SK-N-SH (cell line): ENCODE measurements around the gene SLC39A7. TPM values are rescaled to one million over a fixed set of nuclear protein-coding genes. Genes with fewer than 3 reads are reported as not detected.

Source experiments
- CTCF ChIA-PET: fragments of 300-600, 350-600 bp; formaldehyde crosslinking; extraction: SDS; loops from one replicate; lab custom pipeline; 2021; lab: Yijun Ruan, JAX
- POLR2A ChIA-PET: fragments of 350-600 bp; sonication (Branson Sonifier 250); formaldehyde crosslinking; extraction: SDS; loops from one replicate; lab custom pipeline; 2020; ENCODE audit warnings: antibody characterized with exemption, inconsistent platforms; lab: Yijun Ruan, JAX
- DNase-seq: peaks from one replicate; pipeline ENCODE4 v3.0.0; 2012
- H2AFZ ChIP-seq: fragments of 200-600 bp; sonication (generic); 2 replicates; pipeline ENCODE4 v1.8.1; 2016; ENCODE audit warnings: antibody characterized with exemption, mild to moderate bottlenecking, low read depth
- H3F3A ChIP-seq: fragments of 200-600 bp; sonication (generic); replicated peaks from 2 replicates; pipeline ENCODE3; 2016; ENCODE audit warnings: antibody characterized with exemption, mild to moderate bottlenecking; ENCODE audit not compliant: insufficient read depth
- H3K27ac ChIP-seq, 2 experiments: fragments of 200-500 bp in 1 of 2; fragments of 200-600 bp in 1 of 2; sonication (Bioruptor generic) in 1 of 2; sonication (generic), shearing (Covaris generic) in 1 of 2; 2 replicates each; pipeline versions ENCODE4 v1.5.1 to v1.6.1; 2014 to 2016; ENCODE audit warnings: low read depth in 2 of 2, inconsistent platforms in 1 of 2, low read length in 1 of 2, mild to moderate bottlenecking in 1 of 2, mixed read lengths in 1 of 2
- H3K27me3 ChIP-seq: fragments of 200-600 bp; sonication (generic), shearing (Covaris generic); 2 replicates; pipeline ENCODE4 v1.6.1; 2016; ENCODE audit warnings: mixed run types; ENCODE audit not compliant: insufficient read depth
- H3K36me3 ChIP-seq, 2 experiments: fragments of 200-500 bp in 1 of 2; fragments of 200-600 bp in 1 of 2; sonication (Bioruptor generic) in 1 of 2; sonication (generic) in 1 of 2; replicated peaks in 1 of 2; 2 replicates each; pipeline versions ENCODE3 to v1.5.1; 2014 to 2016; ENCODE audit warnings: low read length in 1 of 2, mild to moderate bottlenecking in 1 of 2; ENCODE audit not compliant: insufficient read depth in 2 of 2, control insufficient read depth in 1 of 2
- H3K4me1 ChIP-seq, 2 experiments: fragments of 200-500 bp in 1 of 2; fragments of 200-600 bp in 1 of 2; sonication (Bioruptor generic) in 1 of 2; sonication (generic), shearing (Covaris generic) in 1 of 2; 2 replicates each; pipeline versions ENCODE4 v1.5.1 to v1.6.1; 2014 to 2016; ENCODE audit warnings: low read depth in 1 of 2, low read length in 1 of 2, mixed run types in 1 of 2; ENCODE audit not compliant: insufficient read depth in 2 of 2, control insufficient read depth in 1 of 2
- H3K4me2 ChIP-seq: fragments of 200-600 bp; sonication (generic), shearing (Covaris generic); 2 replicates; pipeline ENCODE4 v1.6.1; 2017; ENCODE audit warnings: mixed run types
- H3K4me3 ChIP-seq, 2 experiments: fragments of 200-500 bp in 1 of 2; fragments of 200-600 bp in 1 of 2; sonication (Bioruptor generic) in 1 of 2; sonication (generic), shearing (Covaris generic) in 1 of 2; 2 replicates each; pipeline versions ENCODE4 v1.5.1 to v1.8.1; 2014 to 2016; ENCODE audit warnings: low read depth in 2 of 2, inconsistent platforms in 1 of 2, low read length in 1 of 2, mild to moderate bottlenecking in 1 of 2, mixed read lengths in 1 of 2, moderate library complexity in 1 of 2
- H3K79me2 ChIP-seq: fragments of 200-600 bp; sonication (generic); 2 replicates; pipeline ENCODE4 v1.8.1; 2017; ENCODE audit warnings: mild to moderate bottlenecking; ENCODE audit not compliant: insufficient read depth
- H3K9ac ChIP-seq: fragments of 200-600 bp; sonication (generic); 2 replicates; pipeline ENCODE4 v1.6.1; 2017; ENCODE audit warnings: mixed run types
- H3K9me2 ChIP-seq: fragments of 200-600 bp; sonication (generic); 2 replicates; pipeline ENCODE4 v1.6.1; 2017; ENCODE audit warnings: mixed run types
- H3K9me3 ChIP-seq: fragments of 200-600 bp; sonication (generic); 2 replicates; pipeline ENCODE4 v1.6.1; 2017; ENCODE audit warnings: mixed run types, mild to moderate bottlenecking, moderate library complexity
- H4K20me1 ChIP-seq: fragments of 200-600 bp; sonication (generic); 2 replicates; pipeline ENCODE4 v1.6.1; 2017; ENCODE audit warnings: mild to moderate bottlenecking, mixed run types; ENCODE audit not compliant: insufficient read depth
- ELF1 ChIP-seq: IDR thresholded peaks from 2 replicates; pipeline ENCODE4 v1.4.0; 2012
- EP300 ChIP-seq, 2 experiments: IDR thresholded peaks; 2 replicates each; pipeline versions ENCODE4 v1.4.0 to v1.6.1; 2012; ENCODE audit warnings: borderline replicate concordance in 1 of 2, low read depth in 1 of 2, low read length in 1 of 2
- EZH2phosphoT487 ChIP-seq: fragments of 200-600 bp; sonication (generic); IDR thresholded peaks from 2 replicates; pipeline ENCODE4 v1.6.1; 2017; ENCODE audit warnings: low read depth, mixed run types, mild to moderate bottlenecking, antibody characterized with exemption, moderate library complexity, borderline replicate concordance
- FOXJ3 ChIP-seq: sonication (generic); formaldehyde crosslinking; IDR thresholded peaks from 2 replicates; pipeline ENCODE4 v1.5.1; 2020; ENCODE audit warnings: mild to moderate bottlenecking, missing genetic modification reagents
- IRF3 ChIP-seq: fragments of 150-350 bp; IDR thresholded peaks from 2 replicates; pipeline ENCODE4 v1.6.1; 2016; ENCODE audit warnings: mild to moderate bottlenecking, low read depth, low read length
- MEF2A ChIP-seq: IDR thresholded peaks from 2 replicates; pipeline ENCODE4 v1.4.0; 2012; ENCODE audit warnings: low read depth, borderline replicate concordance
- NRF1 ChIP-seq: IDR thresholded peaks from 2 replicates; pipeline ENCODE4 v1.6.1; 2012; ENCODE audit warnings: low read depth, mild to moderate bottlenecking, low read length
- RAD21 ChIP-seq: IDR thresholded peaks from 2 replicates; pipeline ENCODE4 v1.6.1; 2012; ENCODE audit warnings: mild to moderate bottlenecking, low read length
- REST ChIP-seq: IDR thresholded peaks from 2 replicates; pipeline ENCODE4 v1.6.1; 2012; ENCODE audit warnings: mild to moderate bottlenecking, low read depth, low read length, moderate library complexity
- RXRA ChIP-seq: IDR thresholded peaks from 2 replicates; pipeline ENCODE4 v1.4.0; 2012; ENCODE audit warnings: low read depth, mild to moderate bottlenecking, borderline replicate concordance
- TEAD4 ChIP-seq: IDR thresholded peaks from 2 replicates; pipeline ENCODE4 v1.4.0; 2012; ENCODE audit warnings: mild to moderate bottlenecking, borderline replicate concordance; ENCODE audit not compliant: insufficient read depth
- USF1 ChIP-seq: IDR thresholded peaks from 2 replicates; pipeline ENCODE4 v1.4.0; 2012; ENCODE audit warnings: low read depth, borderline replicate concordance
- WGBS: methylation state at CpG from one replicate; pipeline ENCODE4 v1.1.6; 2017; ENCODE audit warnings: low lambda C conversion rate; 5-methylcytosine and 5-hydroxymethylcytosine counted together
- polyA plus RNA-seq, 3 experiments: library from polyadenylated mRNA; depleted of rRNA; stranded (reverse); fragments of >200 nt; gene quantifications; 2 replicates each; pipeline ENCODE4 v1.2.3, GENCODE V29; 2012

SLC39A7 gene
- polyA plus RNA-seq, 1 of the 3 experiments (the other 2 are of a cell fraction) = 129 TPM

- no peak overlapping the region for H3K4me2 ChIP-seq
- no peak overlapping the region for H3K4me3 ChIP-seq
- H3K9me3 ChIP-seq = no peaks in the 10 kb centered on the region
- ChIA-PET CTCF (interaction anchor here (2.0 kb wide), 1 partner anchor 17 kb away, joined by 4 read pairs; no protein-coding TSS in a partner anchor), POLR2A (no interaction called here)
- no peaks in the 10 kb centered on the region for H3K27me3 ChIP-seq
- no peaks in the 10 kb centered on the region for H3K36me3 ChIP-seq
- H3F3A ChIP-seq = no peaks in the 10 kb centered on the region
- TF ChIP-seq RXRA (no peak), MEF2A (no peak), ELF1 (no peak), NRF1 (no peak), USF1 (no peak), EP300 (IDR thresholded peaks at IDR 0.05; ENCODE audit: borderline replicate concordance in 1 of 2, low read depth in 1 of 2, low read length in 1 of 2) (no peak), RAD21 (no peak), EZH2phosphoT487 (no peak), TEAD4 (no peak), REST (no peak), FOXJ3 (CRISPR knock-in tag) (no peak), IRF3 (no peak)
- no peak overlapping the region for H3K9ac ChIP-seq
- DNase-seq = no peak
- no peaks in the 10 kb centered on the region for H3K79me2 ChIP-seq
- no peaks in the 10 kb centered on the region for H4K20me1 ChIP-seq
- peaks cover 0 to 3% of the 10 kb centered on the region in 2 experiments; a peak in 1 of 4 replicates for H3K4me1 ChIP-seq
- WGBS = 67% methylated on average over 7 of the region's 7 CpGs
- no peak overlapping the region for H3K27ac ChIP-seq
- no peak overlapping the region for H2AFZ ChIP-seq
- H3K9me2 ChIP-seq = no peaks in the 10 kb centered on the region
Observed at GRCh38 chr6:33181141-33181540, 19.5 kb upstream of the SLC39A7 start.
